ENCODE data around the gene C1orf159.

- TF ChIP-seq CTCF (IDR thresholded peaks at IDR 0.05; ENCODE audit: low read depth, low read length) = no peak
- no peak for TF ChIP-seq POLR2A (IDR thresholded peaks at IDR 0.05; ENCODE audit: extremely low read depth, insufficient read length)
Measured at GRCh38 chr1:1058921-1059493, 56.9 kb downstream of the C1orf159 start.
